GM12873 (cell line): Measurements from ENCODE around the gene PPIL4.

ENCODE experiments used
- TF ChIP-seq, protein P1 (sequence below): IDR thresholded peaks from 2 replicates; pipeline ENCODE4 v1.5.1; 2012; ENCODE audit warnings: low read depth, mild to moderate bottlenecking, moderate library complexity, low read length, control low read depth; ENCODE audit not compliant: insufficient read depth; ENCODE audit errors: missing control alignments

The PPIL4 gene

DNA sequence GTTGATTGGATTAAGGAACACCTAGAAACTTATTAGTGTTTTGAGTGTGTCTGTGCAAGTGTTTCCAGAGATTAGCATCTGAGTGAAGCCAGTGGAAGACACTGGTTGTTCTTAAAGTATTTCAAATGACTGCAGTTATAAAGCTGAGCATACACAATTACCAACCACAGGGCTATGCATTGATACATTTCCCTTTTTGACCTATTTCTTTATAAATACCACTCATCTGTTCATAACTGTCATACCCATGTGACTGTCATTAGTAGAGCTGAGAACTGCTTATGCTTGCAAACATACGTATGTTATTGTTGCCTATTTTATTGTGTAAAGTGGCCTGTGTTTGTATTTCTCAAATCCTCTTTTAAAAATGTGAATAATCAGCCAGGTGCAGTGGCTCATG is 45.7 kb downstream of the PPIL4 start:
- TF ChIP-seq, protein P1, sequence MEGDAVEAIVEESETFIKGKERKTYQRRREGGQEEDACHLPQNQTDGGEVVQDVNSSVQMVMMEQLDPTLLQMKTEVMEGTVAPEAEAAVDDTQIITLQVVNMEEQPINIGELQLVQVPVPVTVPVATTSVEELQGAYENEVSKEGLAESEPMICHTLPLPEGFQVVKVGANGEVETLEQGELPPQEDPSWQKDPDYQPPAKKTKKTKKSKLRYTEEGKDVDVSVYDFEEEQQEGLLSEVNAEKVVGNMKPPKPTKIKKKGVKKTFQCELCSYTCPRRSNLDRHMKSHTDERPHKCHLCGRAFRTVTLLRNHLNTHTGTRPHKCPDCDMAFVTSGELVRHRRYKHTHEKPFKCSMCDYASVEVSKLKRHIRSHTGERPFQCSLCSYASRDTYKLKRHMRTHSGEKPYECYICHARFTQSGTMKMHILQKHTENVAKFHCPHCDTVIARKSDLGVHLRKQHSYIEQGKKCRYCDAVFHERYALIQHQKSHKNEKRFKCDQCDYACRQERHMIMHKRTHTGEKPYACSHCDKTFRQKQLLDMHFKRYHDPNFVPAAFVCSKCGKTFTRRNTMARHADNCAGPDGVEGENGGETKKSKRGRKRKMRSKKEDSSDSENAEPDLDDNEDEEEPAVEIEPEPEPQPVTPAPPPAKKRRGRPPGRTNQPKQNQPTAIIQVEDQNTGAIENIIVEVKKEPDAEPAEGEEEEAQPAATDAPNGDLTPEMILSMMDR, result no peak

- TF ChIP-seq, protein P1, result no peak
Measured at GRCh38 chr6:149499066-149499465, 46.8 kb downstream of the PPIL4 start.

DNA sequence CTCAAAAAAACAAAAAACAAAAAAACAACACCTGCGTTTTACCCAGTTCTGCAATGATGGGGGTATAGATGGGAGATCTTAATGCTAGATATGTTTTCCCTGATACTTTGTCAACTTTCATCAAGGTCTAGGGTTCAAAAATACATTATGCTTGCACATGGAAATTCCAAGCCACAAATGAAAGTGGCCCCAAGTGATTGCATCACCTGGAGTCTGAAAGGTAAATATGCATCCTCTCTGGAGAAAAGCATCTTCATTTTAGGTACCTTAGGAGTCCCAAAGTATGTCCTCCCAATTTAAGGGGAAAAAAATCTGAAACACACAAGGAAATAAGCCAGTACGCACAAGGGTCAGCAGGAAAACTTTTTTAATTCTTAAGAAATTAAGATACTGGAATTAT is 48.5 kb downstream of the PPIL4 start:
- TF ChIP-seq, protein P1, result no peak

- TF ChIP-seq, protein P1, result no peak
Measured at GRCh38 chr6:149493761-149494320, 52.0 kb downstream of the PPIL4 start.

GRCh38 chr6:149492798-149493343 is 53.0 kb downstream of the PPIL4 start:
- TF ChIP-seq, protein P1, result no peak

DNA sequence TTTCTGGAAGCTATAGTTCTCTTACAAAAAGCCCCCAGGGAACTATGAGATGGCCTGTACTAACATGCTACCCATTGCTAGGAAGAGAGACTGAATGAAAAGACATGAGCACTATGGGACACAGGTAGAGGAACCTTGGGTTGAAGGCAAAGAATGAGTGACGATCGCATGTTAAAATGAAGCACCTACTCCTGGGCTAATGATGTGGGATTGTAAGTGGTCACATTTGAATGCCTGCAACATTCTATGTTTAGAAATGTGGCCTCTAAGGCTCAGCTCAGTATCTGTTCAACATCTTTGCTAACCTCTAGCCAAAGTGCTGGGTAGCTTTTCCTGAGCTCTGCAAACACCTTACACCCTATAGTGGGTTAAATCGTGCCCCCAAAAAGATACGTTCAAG is 55.9 kb downstream of the PPIL4 start:
- TF ChIP-seq, protein P1, result no peak

DNA sequence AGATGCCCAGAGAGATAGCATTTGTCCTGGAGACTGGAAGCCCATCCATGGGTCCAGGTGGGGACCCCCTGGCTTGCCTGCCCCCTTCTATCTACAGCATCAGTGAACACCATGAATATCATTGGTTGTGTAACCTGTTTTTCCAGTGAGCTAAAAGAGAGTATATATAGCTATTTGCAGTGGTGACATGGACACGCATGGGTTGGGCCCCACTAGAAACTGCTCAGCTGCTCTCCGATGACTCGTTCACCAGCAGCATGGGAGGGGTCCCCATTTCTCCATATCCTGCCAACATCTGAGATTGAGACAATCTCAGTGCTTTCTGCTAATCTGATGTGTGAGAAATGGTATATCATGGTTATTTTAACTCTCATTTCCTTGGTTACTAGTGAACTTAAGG is 57.0 kb downstream of the PPIL4 start:
- TF ChIP-seq, protein P1, result no peak

DNA sequence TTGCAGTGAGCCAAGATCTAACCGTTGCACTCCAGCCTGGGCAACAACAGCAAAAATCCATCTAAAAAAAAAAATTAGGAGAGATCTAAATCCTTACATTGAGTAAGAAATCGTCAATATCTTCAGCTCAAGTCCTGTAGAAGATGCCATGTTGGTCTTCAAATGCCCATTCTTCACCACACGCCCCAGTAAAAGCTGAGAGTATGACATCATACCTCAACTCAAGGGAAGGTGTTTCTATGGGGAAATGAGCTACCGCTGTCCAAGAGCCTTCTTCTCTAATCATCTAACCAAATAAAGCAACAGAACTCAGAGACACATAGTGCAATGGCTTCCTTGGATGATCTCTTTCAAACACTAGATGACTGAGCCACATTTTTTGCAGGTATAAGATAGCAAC is 58.5 kb downstream of the PPIL4 start:
- TF ChIP-seq, protein P1, result no peak
